Measurements from ENCODE around the gene RAB28.

The RAB28 gene

GRCh38 chr4:13365195-13365594 is 118.9 kb downstream of the RAB28 start:
- DNase-seq (ENCODE audit: low spot score in 2 of 2), result no peak
- H3K27me3 ChIP-seq (ENCODE audit: low read depth), result no peaks in the 10 kb centered on the region
- no peaks in the 10 kb centered on the region; the same call in 1 of the 2 replicates for H3K36me3 ChIP-seq (replicated peaks)
- H3K4me1 ChIP-seq, result no peaks in the 10 kb centered on the region
- H3K4me3 ChIP-seq, result no peak overlapping the region
- in situ Hi-C loops (cut with MboI; ENCODE audit: low sequenced_read_pairs), result no loop called here
- no peaks in the 10 kb centered on the region for H3K9me3 ChIP-seq

- no peaks in the 10 kb centered on the region for H3K9me3 ChIP-seq
- no peaks in the 10 kb centered on the region for H3K4me1 ChIP-seq
- no peak for DNase-seq (ENCODE audit: low spot score in 2 of 2)
- no peaks in the 10 kb centered on the region; the same call in 1 of the 2 replicates for H3K36me3 ChIP-seq (replicated peaks)
- in situ Hi-C loops (cut with MboI; ENCODE audit: low sequenced_read_pairs), result no loop called here
- no peak overlapping the region for H3K4me3 ChIP-seq
- no peaks in the 10 kb centered on the region for H3K27me3 ChIP-seq (ENCODE audit: low read depth)
Measured at GRCh38 chr4:13364653-13365052, 119.5 kb downstream of the RAB28 start.

GRCh38 chr4:13364172-13364571 is 120.0 kb downstream of the RAB28 start:
- Histone ChIP-seq H3K36me3 (replicated peaks) (no peaks in the 10 kb centered on the region; the same call in 1 of the 2 replicates), H3K4me1 (no peaks in the 10 kb centered on the region), H3K4me3 (no peak overlapping the region), H3K27me3 (ENCODE audit: low read depth) (no peaks in the 10 kb centered on the region), H3K9me3 (no peaks in the 10 kb centered on the region)
- in situ Hi-C loops (cut with MboI; ENCODE audit: low sequenced_read_pairs), result no loop called here
- DNase-seq (ENCODE audit: low spot score in 2 of 2), result no peak

- in situ Hi-C loops (cut with MboI; ENCODE audit: low sequenced_read_pairs), result no loop called here
- no peak for DNase-seq (ENCODE audit: low spot score in 2 of 2)
- Histone ChIP-seq H3K4me3 (no peak overlapping the region), H3K9me3 (no peaks in the 10 kb centered on the region), H3K36me3 (replicated peaks) (no peaks in the 10 kb centered on the region), H3K27me3 (ENCODE audit: low read depth) (no peaks in the 10 kb centered on the region), H3K4me1 (no peaks in the 10 kb centered on the region)
Measured at GRCh38 chr4:13359809-13360208, 124.3 kb downstream of the RAB28 start.

GRCh38 chr4:13355111-13355880 is 128.8 kb downstream of the RAB28 start:
- Histone ChIP-seq H3K9me3 (no peaks in the 10 kb centered on the region), H3K36me3 (replicated peaks) (no peaks in the 10 kb centered on the region), H3K4me1 (no peaks in the 10 kb centered on the region), H3K27me3 (ENCODE audit: low read depth) (no peaks in the 10 kb centered on the region), H3K4me3 (no peak overlapping the region)
- in situ Hi-C loops (cut with MboI; ENCODE audit: low sequenced_read_pairs), result no loop called here
- no peak for DNase-seq (ENCODE audit: low spot score in 2 of 2)

GRCh38 chr4:13349096-13349495 is 135.0 kb downstream of the RAB28 start:
- in situ Hi-C loops (cut with MboI; ENCODE audit: low sequenced_read_pairs), result no loop called here

GRCh38 chr4:13348216-13348615 is 135.9 kb downstream of the RAB28 start:
- Histone ChIP-seq H3K36me3 (replicated peaks) (no peaks in the 10 kb centered on the region), H3K27me3 (ENCODE audit: low read depth) (no peaks in the 10 kb centered on the region), H3K4me3 (no peak overlapping the region), H3K4me1 (no peaks in the 10 kb centered on the region), H3K9me3 (no peaks in the 10 kb centered on the region)
- no peak for DNase-seq (ENCODE audit: low spot score in 2 of 2)
- in situ Hi-C loops (cut with MboI; ENCODE audit: low sequenced_read_pairs), result no loop called here

More at GRCh38 chr4:13349096-13349495, 135.0 kb downstream of the RAB28 start:
- no peaks in the 10 kb centered on the region for H3K9me3 ChIP-seq
- H3K36me3 ChIP-seq (replicated peaks), result no peaks in the 10 kb centered on the region
- H3K4me1 ChIP-seq, result no peaks in the 10 kb centered on the region
- no peaks in the 10 kb centered on the region for H3K27me3 ChIP-seq (ENCODE audit: low read depth)
- DNase-seq (ENCODE audit: low spot score in 2 of 2), result no peak
- no peak overlapping the region for H3K4me3 ChIP-seq

GRCh38 chr4:13347517-13348125 is 136.5 kb downstream of the RAB28 start:
- no peak for DNase-seq (ENCODE audit: low spot score in 2 of 2)
- no peaks in the 10 kb centered on the region for H3K4me1 ChIP-seq
- no peaks in the 10 kb centered on the region for H3K9me3 ChIP-seq
- in situ Hi-C loops (cut with MboI; ENCODE audit: low sequenced_read_pairs), result no loop called here
- no peak overlapping the region for H3K4me3 ChIP-seq
- no peaks in the 10 kb centered on the region for H3K27me3 ChIP-seq (ENCODE audit: low read depth)
- no peaks in the 10 kb centered on the region for H3K36me3 ChIP-seq (replicated peaks)

- no peaks in the 10 kb centered on the region for H3K36me3 ChIP-seq (replicated peaks)
- no peaks in the 10 kb centered on the region for H3K9me3 ChIP-seq
- in situ Hi-C loops (cut with MboI; ENCODE audit: low sequenced_read_pairs), result no loop called here
- H3K4me3 ChIP-seq, result no peak overlapping the region
- peaks cover 7% of the 10 kb centered on the region for H3K4me1 ChIP-seq
- no peaks in the 10 kb centered on the region for H3K27me3 ChIP-seq (ENCODE audit: low read depth)
- no peak for DNase-seq (ENCODE audit: low spot score in 2 of 2)
Measured at GRCh38 chr4:13344216-13344615, 139.9 kb downstream of the RAB28 start.

- Histone ChIP-seq H3K9me3 (no peaks in the 10 kb centered on the region), H3K4me1 (peaks cover 7% of the 10 kb centered on the region), H3K4me3 (no peak overlapping the region), H3K36me3 (replicated peaks) (no peaks in the 10 kb centered on the region), H3K27me3 (ENCODE audit: low read depth) (no peaks in the 10 kb centered on the region)
- in situ Hi-C loops (cut with MboI; ENCODE audit: low sequenced_read_pairs), result no loop called here
- no peak for DNase-seq (ENCODE audit: low spot score in 2 of 2)
Measured at GRCh38 chr4:13340672-13341071, 143.5 kb downstream of the RAB28 start.

- DNase-seq (ENCODE audit: low spot score in 2 of 2), result no peak
- Histone ChIP-seq H3K4me1 (no peaks in the 10 kb centered on the region), H3K36me3 (replicated peaks) (no peaks in the 10 kb centered on the region), H3K27me3 (ENCODE audit: low read depth) (no peaks in the 10 kb centered on the region), H3K4me3 (no peak overlapping the region), H3K9me3 (no peaks in the 10 kb centered on the region)
- in situ Hi-C loops (cut with MboI; ENCODE audit: low sequenced_read_pairs), result no loop called here
Measured at GRCh38 chr4:13331827-13332226, 152.3 kb downstream of the RAB28 start.

- Histone ChIP-seq H3K36me3 (replicated peaks) (no peaks in the 10 kb centered on the region), H3K4me1 (no peaks in the 10 kb centered on the region), H3K27me3 (ENCODE audit: low read depth) (no peaks in the 10 kb centered on the region), H3K4me3 (no peak overlapping the region), H3K9me3 (no peaks in the 10 kb centered on the region)
- in situ Hi-C loops (cut with MboI; ENCODE audit: low sequenced_read_pairs), result no loop called here
- DNase-seq (ENCODE audit: low spot score in 2 of 2), result no peak
Measured at GRCh38 chr4:13329963-13330362, 154.2 kb downstream of the RAB28 start.

GRCh38 chr4:13329340-13329850 is 154.7 kb downstream of the RAB28 start:
- in situ Hi-C loops (cut with MboI; ENCODE audit: low sequenced_read_pairs), result no loop called here
- no peaks in the 10 kb centered on the region for H3K4me1 ChIP-seq
- DNase-seq (ENCODE audit: low spot score in 2 of 2), result no peak
- H3K27me3 ChIP-seq (ENCODE audit: low read depth), result no peaks in the 10 kb centered on the region
- no peaks in the 10 kb centered on the region for H3K36me3 ChIP-seq (replicated peaks)
- no peaks in the 10 kb centered on the region for H3K9me3 ChIP-seq
- no peak overlapping the region for H3K4me3 ChIP-seq

- in situ Hi-C loops (cut with MboI; ENCODE audit: low sequenced_read_pairs), result no loop called here
- Histone ChIP-seq H3K9me3 (no peaks in the 10 kb centered on the region), H3K4me3 (no peak overlapping the region), H3K4me1 (no peaks in the 10 kb centered on the region), H3K27me3 (ENCODE audit: low read depth) (no peaks in the 10 kb centered on the region), H3K36me3 (replicated peaks) (no peaks in the 10 kb centered on the region)
- no peak for DNase-seq (ENCODE audit: low spot score in 2 of 2)
Measured at GRCh38 chr4:13328591-13328990, 155.5 kb downstream of the RAB28 start.
